Sigmoid colon (tissue), 4 donors: ENCODE measurements around the gene THEM5.

ENCODE experiments used
- POLR2A ChIP-seq, 2 donors: fragments of 450-650 bp; IDR thresholded peaks; one replicate each; pipeline ENCODE4 v1.6.1; 2016; ENCODE audit warnings: antibody characterized with exemption in 2 of 2, mild to moderate bottlenecking in 2 of 2, moderate library complexity in 2 of 2
- POLR2AphosphoS5 ChIP-seq, 4 donors: sonication (generic); formaldehyde crosslinking; IDR thresholded peaks; one replicate each; pipeline ENCODE4 v1.6.1; 2017; ENCODE audit warnings: antibody characterized with exemption in 4 of 4
- TF ChIP-seq, protein P1 (sequence below), 4 experiments: fragments of 450-650 bp in 3 of 4; fragments of 200-600 bp in 1 of 4; IDR thresholded peaks; one replicate each; pipeline ENCODE4 v1.5.1; 2016 to 2019; ENCODE audit warnings: antibody characterized with exemption in 4 of 4, mild to moderate bottlenecking in 3 of 4, moderate library complexity in 2 of 4

DNA sequence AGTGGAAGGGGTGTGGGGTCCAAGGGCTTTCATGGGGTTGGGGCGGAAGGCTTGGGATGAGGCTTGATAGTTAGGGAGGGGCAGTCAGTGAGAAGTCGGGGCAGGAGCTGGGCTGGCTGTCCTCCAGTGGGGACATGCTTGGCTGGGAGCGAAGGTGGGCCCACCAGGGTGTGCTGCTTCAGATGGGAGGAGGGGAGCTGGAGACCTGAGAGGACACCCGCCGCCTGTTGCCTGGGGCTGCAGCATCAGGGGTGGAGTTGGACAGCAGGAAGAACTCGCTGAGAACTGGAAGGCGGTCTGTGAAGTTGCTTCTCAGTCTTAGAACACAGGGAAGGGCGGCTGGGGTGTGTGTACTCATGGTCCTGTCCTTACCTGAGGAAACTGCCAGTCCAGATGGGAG, 1.6 kb downstream of the THEM5 start:
- TF ChIP-seq POLR2AphosphoS5 (IDR thresholded peaks at IDR 0.05) = no peak
- TF ChIP-seq POLR2A (IDR thresholded peaks at IDR 0.05) = no peak
- TF ChIP-seq, protein P1, sequence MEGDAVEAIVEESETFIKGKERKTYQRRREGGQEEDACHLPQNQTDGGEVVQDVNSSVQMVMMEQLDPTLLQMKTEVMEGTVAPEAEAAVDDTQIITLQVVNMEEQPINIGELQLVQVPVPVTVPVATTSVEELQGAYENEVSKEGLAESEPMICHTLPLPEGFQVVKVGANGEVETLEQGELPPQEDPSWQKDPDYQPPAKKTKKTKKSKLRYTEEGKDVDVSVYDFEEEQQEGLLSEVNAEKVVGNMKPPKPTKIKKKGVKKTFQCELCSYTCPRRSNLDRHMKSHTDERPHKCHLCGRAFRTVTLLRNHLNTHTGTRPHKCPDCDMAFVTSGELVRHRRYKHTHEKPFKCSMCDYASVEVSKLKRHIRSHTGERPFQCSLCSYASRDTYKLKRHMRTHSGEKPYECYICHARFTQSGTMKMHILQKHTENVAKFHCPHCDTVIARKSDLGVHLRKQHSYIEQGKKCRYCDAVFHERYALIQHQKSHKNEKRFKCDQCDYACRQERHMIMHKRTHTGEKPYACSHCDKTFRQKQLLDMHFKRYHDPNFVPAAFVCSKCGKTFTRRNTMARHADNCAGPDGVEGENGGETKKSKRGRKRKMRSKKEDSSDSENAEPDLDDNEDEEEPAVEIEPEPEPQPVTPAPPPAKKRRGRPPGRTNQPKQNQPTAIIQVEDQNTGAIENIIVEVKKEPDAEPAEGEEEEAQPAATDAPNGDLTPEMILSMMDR (IDR thresholded peaks at IDR 0.05) = no peak
